GM12801 (cell line): ENCODE results near the gene GBX1.

ENCODE experiments used
- TF ChIP-seq, protein P1 (sequence below): IDR thresholded peaks from one replicate; pipeline ENCODE4 v1.5.1; 2011; ENCODE audit warnings: control low read depth; ENCODE audit not compliant: insufficient read length; ENCODE audit errors: extremely low read depth

The GBX1 gene

GRCh38 chr7:151126491-151127137, 40.9 kb downstream of the GBX1 start:
- TF ChIP-seq, protein P1, sequence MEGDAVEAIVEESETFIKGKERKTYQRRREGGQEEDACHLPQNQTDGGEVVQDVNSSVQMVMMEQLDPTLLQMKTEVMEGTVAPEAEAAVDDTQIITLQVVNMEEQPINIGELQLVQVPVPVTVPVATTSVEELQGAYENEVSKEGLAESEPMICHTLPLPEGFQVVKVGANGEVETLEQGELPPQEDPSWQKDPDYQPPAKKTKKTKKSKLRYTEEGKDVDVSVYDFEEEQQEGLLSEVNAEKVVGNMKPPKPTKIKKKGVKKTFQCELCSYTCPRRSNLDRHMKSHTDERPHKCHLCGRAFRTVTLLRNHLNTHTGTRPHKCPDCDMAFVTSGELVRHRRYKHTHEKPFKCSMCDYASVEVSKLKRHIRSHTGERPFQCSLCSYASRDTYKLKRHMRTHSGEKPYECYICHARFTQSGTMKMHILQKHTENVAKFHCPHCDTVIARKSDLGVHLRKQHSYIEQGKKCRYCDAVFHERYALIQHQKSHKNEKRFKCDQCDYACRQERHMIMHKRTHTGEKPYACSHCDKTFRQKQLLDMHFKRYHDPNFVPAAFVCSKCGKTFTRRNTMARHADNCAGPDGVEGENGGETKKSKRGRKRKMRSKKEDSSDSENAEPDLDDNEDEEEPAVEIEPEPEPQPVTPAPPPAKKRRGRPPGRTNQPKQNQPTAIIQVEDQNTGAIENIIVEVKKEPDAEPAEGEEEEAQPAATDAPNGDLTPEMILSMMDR, result no peak

GRCh38 chr7:151125846-151126481, 41.5 kb downstream of the GBX1 start:
- TF ChIP-seq, protein P1, result no peak

DNA sequence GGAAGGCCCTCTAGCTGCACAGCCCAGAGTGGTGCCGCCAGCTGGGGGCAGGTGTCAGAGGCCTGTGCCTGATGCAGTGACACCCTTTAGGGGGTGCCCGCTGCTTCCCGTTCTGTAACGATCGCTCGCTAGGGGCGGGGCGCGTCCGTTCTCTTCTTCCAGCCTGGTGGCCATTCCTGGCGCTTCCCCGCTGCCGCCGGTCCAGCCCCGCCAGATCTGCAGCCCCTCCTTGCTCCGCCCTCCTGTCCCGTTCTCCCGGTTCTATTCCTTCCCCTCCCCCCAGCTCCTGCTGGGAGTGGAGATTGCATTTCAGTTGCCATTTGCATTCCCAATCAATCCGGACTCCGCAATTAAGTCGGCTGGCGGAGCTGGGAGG, 42.0 kb downstream of the GBX1 start:
- TF ChIP-seq, protein P1, result no peak

DNA sequence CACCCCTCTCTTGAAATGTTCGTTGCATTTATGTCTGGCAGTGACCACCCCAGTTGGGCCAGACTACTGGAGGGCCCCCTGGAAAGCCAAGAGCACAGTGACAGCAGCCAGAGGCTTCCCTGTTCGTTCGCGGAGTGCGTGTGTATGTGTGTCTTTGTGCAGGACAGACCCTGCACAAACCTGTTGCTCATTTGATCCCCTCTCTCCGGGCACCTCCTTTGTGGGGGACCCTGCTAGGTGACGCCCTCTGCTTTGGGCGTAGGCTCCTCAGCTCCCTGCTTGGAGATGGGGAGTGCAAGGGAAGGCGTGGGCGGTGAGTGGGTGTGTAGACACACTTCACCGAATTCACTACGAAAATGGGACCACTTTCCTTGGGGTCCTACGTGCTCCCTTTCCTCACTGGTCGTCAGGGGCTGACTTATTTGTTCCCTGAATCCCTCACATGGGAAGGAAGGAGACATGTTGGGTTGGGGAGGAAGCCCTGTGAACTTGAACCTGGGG, 42.5 kb downstream of the GBX1 start:
- TF ChIP-seq, protein P1, result no peak

DNA sequence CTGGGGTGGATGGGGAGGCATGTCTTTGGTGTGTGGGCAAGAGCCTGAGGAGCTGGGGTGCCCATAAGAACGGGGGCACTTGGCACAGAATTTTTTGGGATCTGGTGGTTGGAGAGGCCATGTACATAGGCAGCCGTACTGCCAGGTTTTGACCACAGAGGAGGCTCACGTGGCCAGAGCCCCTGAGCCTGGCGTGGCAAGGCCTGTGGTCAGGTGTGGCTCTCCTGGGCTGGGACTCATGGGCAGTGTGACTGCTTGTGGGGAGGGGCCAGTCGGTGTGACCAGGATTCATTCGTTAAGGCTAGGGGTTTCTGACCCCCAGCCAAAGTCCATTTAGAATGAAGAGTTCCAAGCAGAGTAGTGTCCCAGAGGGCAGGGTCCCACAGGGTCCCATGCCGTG, 43.0 kb downstream of the GBX1 start:
- TF ChIP-seq, protein P1, result no peak

DNA sequence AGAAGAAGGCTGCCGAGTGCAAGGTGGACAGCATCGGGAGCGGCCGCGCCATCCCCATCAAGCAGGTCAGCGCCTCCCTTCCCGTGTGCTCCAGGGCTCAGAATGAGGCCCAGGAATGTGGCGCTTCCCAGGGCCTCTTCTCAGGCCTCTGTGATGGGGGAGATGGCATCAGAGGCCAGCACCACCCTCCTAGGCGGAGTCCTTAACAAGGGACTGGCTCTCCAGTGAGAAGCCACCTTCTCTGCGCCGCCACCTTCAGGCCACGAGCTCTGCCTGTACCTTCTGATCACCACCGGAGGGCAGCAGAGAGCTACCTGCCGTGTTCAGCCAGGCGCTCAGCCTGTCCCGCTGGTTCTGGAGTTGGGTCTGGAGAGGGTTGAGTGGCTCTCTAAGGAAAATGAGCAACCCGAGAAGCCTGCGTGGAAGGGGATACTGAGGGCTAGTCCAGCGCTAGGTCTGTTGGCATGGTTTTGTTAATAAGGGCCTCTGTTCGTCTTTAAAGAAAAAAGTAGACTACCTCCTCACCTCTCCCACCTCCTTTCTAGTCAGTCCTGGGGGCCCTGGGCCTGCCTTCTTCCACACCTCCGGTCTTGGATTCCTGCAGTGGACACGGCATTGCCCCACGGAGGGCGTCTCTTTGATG, 43.6 kb downstream of the GBX1 start:
- TF ChIP-seq, protein P1, result peak; percentile 26

DNA sequence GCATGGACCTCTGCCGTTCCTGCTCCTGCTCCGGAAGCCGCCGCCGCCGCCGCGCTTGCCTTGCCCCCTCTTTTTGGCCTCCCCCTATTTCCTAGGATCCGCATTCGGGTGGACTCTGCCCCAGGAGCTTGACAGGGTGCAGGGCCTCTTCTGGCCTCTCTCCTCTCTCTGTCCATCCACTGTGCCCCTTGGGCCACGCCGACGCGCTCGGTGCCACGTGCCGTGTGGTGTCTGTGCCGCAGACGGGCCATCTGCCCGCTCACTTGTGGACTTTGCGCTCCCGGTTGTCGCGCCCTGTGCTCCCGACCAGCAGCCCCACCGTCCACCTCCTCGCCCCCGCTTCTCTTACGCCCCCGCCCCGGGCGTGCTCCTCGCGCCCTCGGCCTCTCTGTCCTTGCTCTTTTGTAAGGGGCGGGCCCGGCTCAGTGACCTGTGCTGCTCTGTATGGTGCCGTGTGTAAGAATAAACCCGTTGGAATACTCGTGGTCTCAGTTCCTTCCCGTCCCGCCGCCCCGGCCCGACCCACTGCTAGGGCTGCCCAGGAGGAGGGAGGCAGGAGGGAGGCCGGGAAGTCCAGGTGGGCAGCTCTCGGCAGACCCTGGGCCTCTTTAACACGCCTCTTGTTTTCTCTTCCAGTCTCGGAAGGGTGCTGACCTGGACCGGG, 44.2 kb downstream of the GBX1 start:
- TF ChIP-seq, protein P1, result no peak
